GM21423 (cell line): ENCODE data around the gene FZD10.

Source experiments
- ATAC-seq: cut with Tn5 transposase; IDR thresholded peaks from one replicate; pipeline ENCODE4 v1.9.1; 2021; ENCODE audit warnings: mild to moderate bottlenecking, moderate library complexity; ENCODE audit not compliant: unreplicated experiment

FZD10 gene

GRCh38 chr12:130202201-130202600 is 39.9 kb downstream of the FZD10 start:
- ATAC-seq, result no peak

GRCh38 chr12:130203151-130203550 is 40.9 kb downstream of the FZD10 start:
- no peak for ATAC-seq

GRCh38 chr12:130204541-130204953 is 42.3 kb downstream of the FZD10 start:
- ATAC-seq, result no peak

GRCh38 chr12:130205495-130205894 is 43.2 kb downstream of the FZD10 start:
- no peak for ATAC-seq

GRCh38 chr12:130212384-130212989 is 50.2 kb downstream of the FZD10 start:
- no peak for ATAC-seq

GRCh38 chr12:130213249-130213648 is 51.0 kb downstream of the FZD10 start:
- no peak for ATAC-seq

- ATAC-seq, result no peak
Measured at GRCh38 chr12:130214686-130215395, 52.6 kb downstream of the FZD10 start.
